Prostate gland (tissue), 2 donors: Measurements from ENCODE around the gene ADAP1. TPM values are rescaled to one million over a fixed set of nuclear protein-coding genes. Genes with fewer than 3 reads are reported as not detected.

Experiments
- DNase-seq: peaks from one replicate; pipeline ENCODE4 v3.0.0-alpha.2; 2019; ENCODE audit warnings: low spot score
- H3K27ac ChIP-seq, 2 donors: fragments of 200-600 bp; sonication (generic); 2 replicates each; pipeline ENCODE4 v1.5.1; 2017 to 2019
- H3K27me3 ChIP-seq: fragments of 200-600 bp; sonication (generic); replicated peaks from 2 replicates; pipeline ENCODE4 v1.5.1; 2019; ENCODE audit not compliant: insufficient read depth
- H3K36me3 ChIP-seq, 2 donors: fragments of 200-600 bp; sonication (generic); 1 replicate in 1 of 2; 2 replicates in 1 of 2; pipeline versions ENCODE4 v1.5.1 to v1.8.1; 2017 to 2019
- H3K4me1 ChIP-seq: fragments of 200-600 bp; sonication (generic); replicated peaks from 2 replicates; pipeline ENCODE4 v1.5.1; 2019
- H3K4me3 ChIP-seq, 2 donors: fragments of 200-600 bp; sonication (generic); 2 replicates each; pipeline ENCODE4 v1.5.1; 2017 to 2019
- H3K9me3 ChIP-seq: fragments of 200-600 bp; sonication (generic); 2 replicates; pipeline ENCODE4 v1.5.1; 2017
- CTCF ChIP-seq, 4 experiments: fragments of 200-600 bp in 2 of 4; fragments of 450-650 bp in 2 of 4; sonication (generic) in 2 of 4; IDR thresholded peaks; 1 replicate in 3 of 4; 2 replicates in 1 of 4; pipeline ENCODE4 v1.5.1; 2016 to 2019; ENCODE audit warnings: antibody characterized with exemption in 4 of 4, mild to moderate bottlenecking in 2 of 4, moderate library complexity in 2 of 4
- POLR2A ChIP-seq: fragments of 450-650 bp; IDR thresholded peaks from one replicate; pipeline ENCODE4 v1.6.1; 2016; ENCODE audit warnings: antibody characterized with exemption, mild to moderate bottlenecking
- POLR2AphosphoS5 ChIP-seq: sonication (generic); formaldehyde crosslinking; IDR thresholded peaks from one replicate; pipeline ENCODE4 v1.6.1; 2017; ENCODE audit warnings: antibody characterized with exemption
- WGBS: methylation state at CpG from one replicate; pipeline ENCODE4 v1.1.5; 2018; 5-methylcytosine and 5-hydroxymethylcytosine counted together
- intact Hi-C: fragments of 100-400 bp; cut with DNase I; formaldehyde crosslinking; loops from one replicate; pipeline ENCODE4 v1.14.2; 2022
- total RNA-seq, 2 donors: library from RNA; depleted of rRNA; stranded (reverse); fragments of >200 nt; gene quantifications; one replicate each; pipeline ENCODE4 v1.1.0, GENCODE V29; 2016

ADAP1 gene
- total RNA-seq, 2 donors from 2014 or later: 5.9 to 8.3 TPM

GRCh38 chr7:891805-892204 lies 62.7 kb downstream of the ADAP1 start:
- Histone ChIP-seq H3K27me3 (no peaks in the 10 kb centered on the region), H3K36me3 (peaks cover 10 to 25% of the 10 kb centered on the region in 2 donors), H3K4me3 (no peak overlapping the region), H3K4me1 (no peaks in the 10 kb centered on the region), H3K9me3 (no peaks in the 10 kb centered on the region), H3K27ac (no peak overlapping the region)
- TF ChIP-seq CTCF (IDR thresholded peaks at IDR 0.05) (no peak), POLR2A (no peak), POLR2AphosphoS5 (no peak)
- DNase-seq: no peak
- 98% methylated on average over 19 of the region's 20 CpGs for WGBS
- intact Hi-C loops: no loop called here

- no peak overlapping the region for H3K27ac ChIP-seq
- no peaks in the 10 kb centered on the region for H3K27me3 ChIP-seq
- WGBS: 96% methylated on average over 29 of the region's 29 CpGs
- H3K9me3 ChIP-seq: no peaks in the 10 kb centered on the region
- H3K4me3 ChIP-seq: no peak overlapping the region
- intact Hi-C loops: no loop called here
- peaks cover 10 to 25% of the 10 kb centered on the region in 2 donors for H3K36me3 ChIP-seq
- TF ChIP-seq POLR2A (no peak), POLR2AphosphoS5 (no peak), CTCF (IDR thresholded peaks at IDR 0.05) (no peak)
- DNase-seq: no peak
- no peaks in the 10 kb centered on the region for H3K4me1 ChIP-seq
These were observed 63.2 kb downstream of the ADAP1 start for GRCh38 chr7:891291-891690.

- 91% methylated on average over 15 of the region's 15 CpGs for WGBS
- no peaks in the 10 kb centered on the region for H3K4me1 ChIP-seq
- H3K4me3 ChIP-seq: no peak overlapping the region
- intact Hi-C loops: no loop called here
- TF ChIP-seq POLR2A: no peak
- no peak for TF ChIP-seq CTCF (IDR thresholded peaks at IDR 0.05)
- TF ChIP-seq POLR2AphosphoS5: no peak
- H3K36me3 ChIP-seq: peaks cover 6 to 25% of the 10 kb centered on the region in 2 donors
- no peak overlapping the region for H3K27ac ChIP-seq
- no peak for DNase-seq
- no peaks in the 10 kb centered on the region for H3K9me3 ChIP-seq
- H3K27me3 ChIP-seq: no peaks in the 10 kb centered on the region
These were observed 63.6 kb downstream of the ADAP1 start for GRCh38 chr7:890868-891267.

GRCh38 chr7:889391-889790 lies 65.1 kb downstream of the ADAP1 start:
- Histone ChIP-seq H3K4me1 (peaks cover 8% of the 10 kb centered on the region), H3K4me3 (no peak overlapping the region), H3K27me3 (no peaks in the 10 kb centered on the region), H3K36me3 (peaks cover 0 to 25% of the 10 kb centered on the region in 2 donors), H3K27ac (no peak overlapping the region), H3K9me3 (no peaks in the 10 kb centered on the region)
- intact Hi-C loops: no loop called here
- no peak for TF ChIP-seq POLR2A
- no peak for TF ChIP-seq CTCF (IDR thresholded peaks at IDR 0.05)
- TF ChIP-seq POLR2AphosphoS5: no peak
- WGBS: 96% methylated on average over 17 of the region's 18 CpGs
- no peak for DNase-seq

- no peaks in the 10 kb centered on the region for H3K27me3 ChIP-seq
- H3K4me1 ChIP-seq: peaks cover 8% of the 10 kb centered on the region
- H3K9me3 ChIP-seq: no peaks in the 10 kb centered on the region
- no peak for TF ChIP-seq CTCF (IDR thresholded peaks at IDR 0.05)
- TF ChIP-seq POLR2AphosphoS5: no peak
- no peak for TF ChIP-seq POLR2A
- H3K36me3 ChIP-seq: peaks cover 0 to 22% of the 10 kb centered on the region in 2 donors
- intact Hi-C loops: no loop called here
- 92% methylated on average over 15 of the region's 15 CpGs for WGBS
- no peak overlapping the region for H3K4me3 ChIP-seq
- H3K27ac ChIP-seq: no peak overlapping the region
- DNase-seq: no peak
These were observed 65.5 kb downstream of the ADAP1 start for GRCh38 chr7:889025-889390.
